ENCODE results near the gene CCL20. TPM values are rescaled to one million over a fixed set of nuclear protein-coding genes. Genes with fewer than 3 reads are reported as not detected.

The CCL20 gene
- total and polyA plus RNA-seq, 2 of the 13 experiments (the other 11 are each of a cell fraction or from before 2014, with no cell fraction given), result 223 to 903 TPM

GRCh38 chr2:227816507-227817294 lies 3.1 kb downstream of the CCL20 start (continued):
- TF ChIP-seq HMGXB4 (CRISPR knock-in tag; IDR thresholded peaks at IDR 0.05; ENCODE audit: borderline replicate concordance in 1 of 2, low read depth in 1 of 2), result peak; percentile 30 to 67; a peak in 2 of 4 replicates
- TF ChIP-seq HOMEZ (CRISPR knock-in tag; IDR thresholded peaks at IDR 0.05; ENCODE audit: low read depth), result peak; percentile 63; the same call in 1 of the 2 replicates
- peak; percentile 71 for TF ChIP-seq BCL6 (CRISPR knock-in tag; IDR thresholded peaks at IDR 0.05)
- peak; percentile 67; the same call in 1 of the 2 replicates for TF ChIP-seq NCOA2 (CRISPR knock-in tag; IDR thresholded peaks at IDR 0.05)

- in situ Hi-C loops (cut with HindIII; ENCODE audit: extremely low pct_ligation_motif_present, low pct_unique_long_range_greater_than_20kb), result no loop called here
- Histone ChIP-seq H3K79me2 (ENCODE audit: insufficient read depth, low read length) (peaks cover 27% of the 10 kb centered on the region), H4K20me1 (ENCODE audit: insufficient read depth, low read length) (no peaks in the 10 kb centered on the region), H3K27me3 (ENCODE audit: control insufficient read depth in 1 of 2, insufficient read depth in 2 of 2, low read length in 2 of 2) (no peaks in the 10 kb centered on the region; a peak in 1 of 5 replicates), H3K4me3 (replicated peaks in 1 of 3; ENCODE audit: insufficient read depth in 1 of 3, low read depth in 2 of 3, low read length in 3 of 3) (peak overlapping the region; percentile 74 to 92 (median 82); a peak in 5 of 6 replicates), H2AFZ (ENCODE audit: low read length) (no peak overlapping the region), H3K27ac (ENCODE audit: extremely low read length, insufficient read depth, low read length) (peak overlapping the region; percentile 94), H3K9me3 (ENCODE audit: low read length) (no peaks in the 10 kb centered on the region), H3K9ac (ENCODE audit: insufficient read depth, low read depth, low read length) (peak overlapping the region; percentile 92), H3K4me2 (ENCODE audit: low read depth, low read length) (peak overlapping the region; percentile 77), H3K36me3 (replicated peaks in 1 of 2; ENCODE audit: control insufficient read depth in 1 of 2, insufficient read depth in 2 of 2, low read length in 2 of 2) (peaks cover 2 to 8% of the 10 kb centered on the region in 2 experiments; a peak in 4 of 5 replicates), H3K4me1 (ENCODE audit: insufficient read depth, low read length) (peaks cover 78% of the 10 kb centered on the region)
- WGBS (ENCODE audit: low lambda C conversion rate), result 93% methylated on average over 1 of the region's 1 CpG
- DNase-seq (ENCODE audit: low spot score) (no peak), ATAC-seq (no peak), FAIRE-seq (no peak)
- ChIA-PET POLR2A (interaction anchor here (0.6 to 1.4 kb wide), 5 partner anchors 21 to 51 kb away, joined by 3 to 6 read pairs (median 4); no protein-coding TSS in a partner anchor), CTCF (ENCODE audit: low intra/inter-chr PET ratio, low total read pairs) (no interaction called here)
- BruUV-seq (replicated peaks), result TSS peak; percentile 68
- intact Hi-C loops (cut with micrococcal nuclease; ENCODE audit: unreplicated experiment), result loop anchor here (5.0 kb wide), 2 partner anchors 365 to 490 kb away; partner anchors contain the start of gene MFF
- TF ChIP-seq DBP (CRISPR knock-in tag; IDR thresholded peaks at IDR 0.05; ENCODE audit: not compliant biosample characterization) (no peak), FOXM1 (CRISPR knock-in tag; IDR thresholded peaks at IDR 0.05) (no peak), ZNF768 (CRISPR knock-in tag; IDR thresholded peaks at IDR 0.05) (no peak), ZNF30 (CRISPR knock-in tag; IDR thresholded peaks at IDR 0.05) (no peak), HNF1A (IDR thresholded peaks at IDR 0.05; ENCODE audit: low read depth) (no peak), HNF1A (CRISPR knock-in tag; IDR thresholded peaks at IDR 0.05; ENCODE audit: borderline replicate concordance) (no peak), ZNF772 (CRISPR knock-in tag; IDR thresholded peaks at IDR 0.05) (no peak), AGO2 (optimal IDR thresholded peaks at IDR 0.05; ENCODE audit: low read depth, low read length) (peak; percentile 8), ZFP37 (CRISPR knock-in tag; IDR thresholded peaks at IDR 0.05; ENCODE audit: borderline replicate concordance) (no peak)
These were observed 3.7 kb downstream of the CCL20 start for GRCh38 chr2:227817336-227817735.
